Muscle of back (tissue), 13 donors: ENCODE data around the gene ZDHHC22. TPM values are rescaled to one million over a fixed set of nuclear protein-coding genes. Genes with fewer than 3 reads are reported as not detected.
"Not testable (repeated sequence)": the region's sequence is repeated elsewhere in the genome, so short reads cannot be mapped to it uniquely, and the experiment has no call there.

Experiments used
- DNase-seq, 3 donors: peaks; one replicate each; pipeline versions ENCODE4 v3.0.0 to v3.0.0-alpha.2; 2013
- long read RNA-seq, 9 donors: transcript quantifications; one replicate each; lab custom pipeline, GENCODE V29; 2026
- polyA plus RNA-seq, 10 donors: library from polyadenylated mRNA; unstranded; fragments of 120-200 nt; gene quantifications; one replicate each; pipeline ENCODE4 v1.2.1, GENCODE V29; 2013; ENCODE audit not compliant: insufficient read length in 10 of 10

The ZDHHC22 gene, protein sequence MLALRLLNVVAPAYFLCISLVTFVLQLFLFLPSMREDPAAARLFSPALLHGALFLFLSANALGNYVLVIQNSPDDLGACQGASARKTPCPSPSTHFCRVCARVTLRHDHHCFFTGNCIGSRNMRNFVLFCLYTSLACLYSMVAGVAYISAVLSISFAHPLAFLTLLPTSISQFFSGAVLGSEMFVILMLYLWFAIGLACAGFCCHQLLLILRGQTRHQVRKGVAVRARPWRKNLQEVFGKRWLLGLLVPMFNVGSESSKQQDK
- polyA plus RNA-seq, result under 1 TPM; 0.36 to 0.76 (median 0.52) TPM
- long read RNA-seq, donor 1, result 0 reads
- long read RNA-seq, donor 2, result 0 reads
- long read RNA-seq, donor 3, result 0 reads
- long read RNA-seq, donor 4, result 0 reads
- long read RNA-seq, donor 5, result 0 reads
- long read RNA-seq, donor 6, result 0 reads
- long read RNA-seq, donor 7, result 0 reads
- long read RNA-seq, donor 8, result 0 reads
- long read RNA-seq, donor 9, result 0 reads

DNA sequence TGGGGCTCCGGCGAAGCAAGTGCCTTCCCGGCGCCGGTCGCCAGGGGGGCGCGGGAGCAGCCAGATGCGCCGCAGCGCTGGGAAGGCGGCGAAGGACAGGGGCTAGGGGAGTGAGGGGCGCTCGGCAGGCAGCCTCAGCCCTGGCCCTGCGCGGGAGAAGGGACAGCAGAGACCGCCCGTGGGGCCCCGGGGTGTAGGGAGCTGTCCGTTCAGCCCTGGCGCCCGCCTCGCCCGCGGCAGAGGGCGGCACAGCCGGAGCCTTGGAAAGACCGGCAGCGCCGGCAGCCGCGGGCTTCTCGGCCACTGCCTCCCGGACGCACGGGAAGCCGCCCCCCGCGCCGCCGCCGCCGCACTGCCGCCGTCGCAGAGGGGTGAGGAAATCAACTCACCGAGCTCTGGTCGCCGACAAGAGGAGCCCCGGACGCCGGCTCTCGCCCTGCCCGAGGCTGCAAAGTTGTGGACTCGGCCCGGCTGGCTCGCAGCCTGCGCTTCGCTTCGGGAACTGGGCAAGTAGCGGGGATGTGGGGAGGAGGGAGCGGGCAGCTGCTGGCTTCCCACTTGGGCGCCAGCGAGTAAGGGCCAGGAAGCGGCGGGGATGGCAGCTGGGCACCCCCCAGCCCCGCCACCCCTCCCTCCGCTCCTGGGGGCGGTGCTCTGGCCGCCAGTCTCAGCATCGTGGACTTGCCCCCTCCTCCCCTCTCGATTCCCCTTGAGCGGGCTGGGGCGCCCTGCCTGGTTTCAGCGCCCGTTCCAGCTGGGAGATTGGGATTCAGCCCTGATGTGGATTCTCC, at the start of gene ZDHHC22:
TSS of gene ZDHHC22 (minus strand) at position 578 of the 791 bp plus-strand sequence. CDS start 2,053 bp downstream, outside the sequence.
- peak in 1 of 3 donors; percentile 67 for DNase-seq

DNA sequence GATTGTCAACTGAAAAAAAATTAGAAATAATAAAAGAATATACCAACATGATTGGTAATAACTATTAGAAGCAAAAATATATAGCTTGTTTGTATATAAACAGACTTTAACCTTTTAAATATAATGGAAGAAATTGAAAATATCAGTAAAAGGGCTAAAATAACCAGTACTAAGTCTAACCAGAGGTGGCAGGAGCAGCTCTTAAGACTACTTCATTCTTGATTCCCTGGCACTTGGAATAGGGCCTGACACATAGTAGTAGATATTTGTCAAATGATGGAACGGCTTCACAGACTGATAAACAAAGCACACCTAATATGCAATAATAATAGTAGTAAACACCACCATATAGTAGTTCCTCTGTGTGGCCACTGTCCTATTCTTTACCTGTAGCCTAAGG, 49.4 kb upstream of the ZDHHC22 start:
- no peak for DNase-seq

DNA sequence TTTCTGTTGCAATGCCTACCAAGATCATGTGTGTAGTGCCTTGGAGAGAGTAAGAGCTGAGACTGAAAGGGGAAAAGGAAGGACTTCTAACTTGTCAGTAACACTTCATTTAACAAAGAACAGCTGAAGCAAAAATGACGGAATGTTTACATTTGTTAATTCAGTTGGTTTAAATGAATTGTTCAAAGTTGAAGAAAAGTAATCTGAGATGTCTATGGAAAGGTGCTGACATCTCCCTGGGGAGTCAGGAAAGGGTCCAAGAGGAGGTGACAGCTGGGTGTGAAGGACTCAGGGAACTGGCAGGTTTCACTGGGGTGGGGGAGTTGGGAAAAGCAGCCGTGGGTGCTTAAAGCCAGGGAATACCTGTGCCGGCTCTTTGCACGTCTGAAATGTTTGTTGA, 47.9 kb upstream of the ZDHHC22 start:
- no peak for DNase-seq

DNA sequence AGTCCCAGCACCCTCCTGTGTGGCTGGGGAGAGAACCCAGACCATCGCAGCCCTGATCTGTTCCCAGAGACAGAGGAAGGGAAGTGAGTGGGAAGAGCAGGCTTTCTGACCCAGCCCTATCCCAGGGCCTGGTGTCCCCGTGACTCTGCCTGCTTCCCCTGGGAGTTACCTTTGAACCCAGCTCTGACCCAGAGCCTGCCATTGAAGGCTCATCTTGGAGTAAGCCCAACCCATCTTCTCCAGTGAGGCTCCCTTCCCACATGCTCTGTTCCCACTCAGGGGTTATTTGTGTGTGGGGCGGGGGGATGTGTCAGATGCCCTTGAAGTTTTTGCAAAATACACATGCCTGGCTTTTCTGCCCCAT, 46.0 kb upstream of the ZDHHC22 start:
- DNase-seq, result no peak

DNA sequence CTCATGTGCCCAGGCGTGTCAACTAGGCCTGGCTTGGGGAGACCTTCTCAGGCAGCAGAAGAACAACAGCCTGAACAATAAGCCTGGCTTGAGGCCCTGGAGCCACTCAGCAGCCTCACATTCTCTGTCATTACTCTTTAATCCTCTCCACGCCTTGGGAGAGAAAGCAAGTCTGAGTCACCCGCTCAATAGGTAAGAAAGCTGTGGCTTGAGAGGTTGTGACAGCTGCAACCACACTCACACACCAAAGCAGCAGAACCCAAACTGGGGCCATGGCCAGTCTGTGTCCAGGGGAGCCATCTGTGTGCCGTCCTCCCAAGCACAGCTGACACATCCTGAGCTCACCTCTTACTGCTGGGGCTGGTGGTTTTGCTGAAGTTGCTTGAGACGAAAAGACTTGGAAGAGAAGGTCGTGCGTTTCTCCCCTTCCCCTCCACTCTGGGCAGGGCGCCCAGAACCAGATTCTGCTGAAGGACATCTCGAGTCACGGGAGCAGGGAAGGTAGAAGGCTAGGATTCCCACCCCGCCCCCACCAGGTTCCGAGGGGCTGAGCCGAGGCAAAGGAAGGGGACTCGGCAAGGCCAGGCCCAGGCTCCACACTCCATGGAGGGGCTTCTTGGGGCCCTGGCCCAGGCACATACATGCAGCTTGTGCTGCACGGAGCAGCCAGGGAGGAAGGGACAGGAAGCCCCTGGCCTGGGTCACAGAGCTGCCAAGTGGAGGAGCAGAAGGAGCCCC, 45.5 kb upstream of the ZDHHC22 start:
- peak in 2 of 3 donors; percentile 10 to 23 for DNase-seq

DNA sequence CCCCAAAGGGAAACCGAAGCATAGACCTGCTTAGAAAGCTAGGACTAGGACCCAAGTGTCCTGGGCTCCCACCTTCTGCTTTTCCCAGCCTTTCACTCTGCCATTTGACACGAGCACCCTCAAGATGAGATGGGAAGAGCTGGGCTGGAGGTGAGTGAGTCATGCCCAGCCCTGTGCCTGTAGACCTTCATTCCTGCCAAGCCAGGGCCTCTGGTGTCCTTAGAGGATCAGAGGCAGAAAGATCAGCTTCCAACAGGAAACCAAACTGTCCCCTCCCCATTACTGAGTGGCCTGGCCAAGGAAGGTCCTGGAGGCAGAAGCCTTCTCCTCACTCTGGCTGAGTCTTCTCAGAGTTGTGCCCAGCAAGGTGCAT, 43.5 kb upstream of the ZDHHC22 start:
- no peak for DNase-seq

DNA sequence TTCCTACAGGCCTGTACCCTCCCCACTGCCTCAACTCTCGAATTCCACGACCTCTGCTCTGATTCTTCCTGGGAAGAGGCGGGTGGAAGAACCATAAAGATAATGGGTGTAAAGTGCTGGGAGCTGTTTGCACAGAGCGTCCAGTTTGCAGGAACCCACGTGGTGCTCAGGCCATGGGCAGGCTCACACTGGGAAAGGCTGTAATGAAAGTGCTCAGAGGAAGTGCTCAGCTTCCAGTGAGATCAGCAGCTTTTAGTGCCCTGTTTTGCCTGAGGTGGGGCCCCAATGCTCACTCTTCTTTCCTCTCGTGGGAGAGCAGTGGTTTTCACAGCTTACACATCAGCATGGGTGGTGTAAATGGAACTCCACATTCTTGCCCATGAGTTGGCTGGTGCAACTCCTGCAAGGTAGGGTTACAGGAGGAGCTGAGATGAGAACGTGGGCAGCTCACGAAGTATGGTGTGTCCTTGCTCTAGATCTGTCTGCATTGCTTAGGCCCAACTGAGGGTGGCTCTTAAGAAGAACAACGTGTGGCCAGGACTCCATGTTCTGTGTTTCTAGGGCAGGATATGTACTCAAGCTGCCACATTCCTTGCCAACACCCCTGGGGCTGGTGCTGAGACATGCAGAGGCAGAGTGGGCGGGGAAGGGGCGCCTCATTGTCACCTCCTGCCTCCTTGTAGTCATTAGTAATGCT, 43.0 kb upstream of the ZDHHC22 start:
- no peak for DNase-seq

DNA sequence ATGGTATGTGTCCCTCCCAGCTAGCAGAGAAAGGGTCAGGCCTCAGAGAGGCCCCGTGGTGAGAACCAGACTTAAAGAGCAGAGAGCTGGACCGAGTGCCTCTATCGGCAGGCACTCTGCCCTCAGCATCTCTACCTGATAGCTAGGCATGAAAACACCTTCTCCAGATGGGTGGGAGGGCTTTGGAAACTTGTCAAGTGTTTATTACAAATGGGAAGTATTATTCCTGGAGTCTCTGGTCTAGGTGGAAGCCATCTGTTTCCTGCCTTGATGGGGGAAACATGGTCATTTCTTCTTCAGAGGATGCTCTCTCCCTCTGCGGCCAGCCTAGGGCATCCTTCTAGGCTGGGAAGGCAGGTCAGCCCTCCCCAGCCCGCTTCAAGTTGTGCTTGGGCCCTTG, 42.3 kb upstream of the ZDHHC22 start:
- DNase-seq, result no peak

DNA sequence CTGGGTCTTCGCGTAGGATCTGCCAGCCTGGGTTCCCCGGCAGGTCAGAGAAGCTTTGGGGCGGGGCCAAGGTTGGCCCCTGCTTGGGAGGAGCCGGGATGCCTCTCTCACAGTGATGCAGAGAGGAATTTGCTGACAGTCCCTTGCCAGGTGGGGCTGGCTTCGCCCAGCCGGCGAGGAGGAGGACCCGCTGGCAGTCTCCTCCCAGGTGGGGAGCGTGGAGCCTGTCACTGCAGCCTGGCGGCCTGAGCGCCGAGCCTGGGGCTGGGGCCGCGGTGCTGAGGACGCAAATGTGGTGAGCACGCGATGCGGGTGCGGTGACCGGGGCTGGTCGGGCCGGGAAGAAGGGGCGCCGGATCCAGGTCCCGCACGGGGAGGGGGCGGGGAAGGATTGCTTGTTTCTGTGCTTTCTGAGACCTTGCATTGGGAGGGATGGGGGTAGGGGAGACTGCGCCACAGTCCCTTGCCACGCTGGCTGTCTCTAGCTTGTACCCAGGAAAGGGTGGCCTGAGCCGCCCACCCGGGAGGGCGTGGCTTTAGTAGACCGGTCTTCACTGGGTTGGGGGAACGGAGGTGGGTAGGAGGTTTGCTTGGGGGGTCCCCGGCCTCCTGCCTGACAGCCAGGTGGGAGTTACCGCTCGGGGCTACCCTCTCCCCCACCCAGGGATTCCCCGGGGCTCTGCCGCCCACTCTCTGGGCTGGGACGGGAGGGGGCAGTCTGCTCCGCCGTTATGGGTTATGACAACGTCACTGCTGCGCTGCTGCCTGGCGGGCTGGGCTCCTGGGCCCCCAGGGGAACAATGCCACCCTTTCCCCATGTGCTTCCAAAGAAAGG, 40.2 kb upstream of the ZDHHC22 start, which contains the start of gene TMEM63C:
TSS of gene TMEM63C (plus strand) at position 196 of the 835 bp plus-strand sequence. CDS start 37,016 bp downstream, outside the sequence.
- DNase-seq, result peak in 2 of 3 donors; percentile 9 to 37

DNA sequence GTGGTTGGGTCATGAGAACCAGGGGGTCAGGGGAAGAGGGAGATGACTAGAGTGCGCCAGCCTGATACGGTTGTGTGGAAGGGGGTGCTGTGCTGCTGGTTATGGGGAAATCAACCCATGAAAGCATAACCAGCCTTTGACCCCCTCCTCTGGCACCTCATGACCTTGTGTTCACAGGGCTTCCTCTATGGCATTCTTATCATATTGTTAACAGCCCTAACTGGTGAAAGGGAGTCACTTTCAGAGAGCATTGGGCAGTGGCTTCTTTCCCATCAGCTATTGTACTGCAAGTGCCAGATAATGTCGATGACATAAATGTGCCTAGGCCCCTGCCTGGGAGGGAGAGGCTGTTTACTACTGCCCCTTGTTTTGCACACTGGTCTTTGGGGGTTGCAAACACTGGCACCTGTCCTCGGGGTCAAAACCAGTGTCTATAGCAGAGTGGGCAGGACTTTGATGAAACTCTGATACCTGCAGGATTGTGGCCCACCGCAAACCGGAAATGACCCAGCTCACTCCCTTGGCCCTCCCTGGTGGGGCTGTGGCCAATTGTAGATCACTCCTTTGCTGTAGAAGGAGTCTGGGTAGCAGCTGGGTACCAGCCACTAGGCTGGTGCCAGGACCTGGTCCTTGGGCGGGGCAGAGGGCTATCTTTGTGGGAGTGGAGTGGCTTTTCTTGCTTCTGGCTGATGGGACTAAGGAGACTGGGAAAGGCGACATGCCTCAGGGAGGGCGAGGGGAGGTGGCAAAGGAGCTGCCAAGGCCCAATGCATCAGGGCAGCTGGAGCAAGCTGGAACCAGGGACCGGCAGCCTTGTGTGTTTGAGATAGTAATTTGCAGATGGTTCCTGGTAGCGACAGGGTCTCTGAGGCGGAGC, 39.4 kb upstream of the ZDHHC22 start:
- no peak for DNase-seq

DNA sequence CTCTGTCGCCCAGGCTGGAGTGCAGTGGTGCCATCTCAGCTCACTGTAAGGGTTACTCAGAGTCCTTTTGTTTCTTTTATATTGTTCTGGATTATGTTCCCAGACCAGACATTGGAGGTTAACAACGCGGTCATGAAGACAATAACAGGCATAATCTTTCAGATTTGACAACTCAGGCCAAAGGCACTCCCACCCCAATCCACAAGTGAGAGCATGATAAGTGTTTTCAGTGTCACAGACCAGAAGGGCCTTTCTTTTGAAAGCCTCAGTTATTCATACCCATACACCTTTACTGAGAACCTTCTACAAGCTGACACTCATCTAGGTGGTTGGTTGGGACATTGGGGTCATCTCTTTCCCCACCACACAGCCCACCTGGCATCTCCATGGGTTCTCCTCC, 37.1 kb upstream of the ZDHHC22 start:
- DNase-seq, result no peak

DNA sequence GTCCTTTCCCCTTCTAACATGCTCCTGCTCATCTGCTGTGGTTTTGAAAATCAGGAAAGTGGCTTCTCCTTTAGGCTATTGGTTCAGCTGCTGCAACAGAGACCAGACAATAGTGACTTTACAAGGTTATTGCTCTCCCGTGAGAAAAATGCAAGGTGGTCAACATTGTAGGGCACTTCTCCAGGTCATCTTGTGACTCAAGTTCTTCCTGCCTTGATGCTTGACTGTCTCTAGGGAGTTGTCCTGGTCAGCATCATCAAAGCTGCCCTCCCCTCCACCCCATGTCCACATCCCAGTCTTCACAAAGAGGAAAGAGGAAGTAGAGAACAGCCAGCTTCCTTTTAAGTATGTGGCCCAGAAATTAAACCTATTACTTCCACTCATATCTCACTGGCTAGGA, 36.1 kb upstream of the ZDHHC22 start:
- DNase-seq, result no peak

DNA sequence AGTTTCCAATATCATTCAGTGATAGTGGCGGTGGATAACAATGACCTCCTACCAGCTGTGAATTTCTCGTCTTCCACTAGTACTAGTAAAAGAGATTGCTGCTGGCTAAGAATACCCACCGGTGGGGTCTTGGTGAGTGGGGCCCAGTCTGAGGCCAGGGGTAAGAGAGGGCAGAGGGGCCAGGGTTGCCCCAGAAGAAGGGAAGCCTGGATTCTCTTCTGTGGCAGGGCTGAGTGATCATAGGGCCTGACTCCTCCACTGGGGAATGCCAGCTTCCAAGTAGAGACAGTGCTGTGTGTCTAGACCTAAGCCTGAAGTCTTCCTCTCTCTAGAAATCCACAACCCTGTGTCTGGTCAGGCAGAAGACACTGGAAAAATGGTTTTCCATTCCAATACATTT, 34.3 kb upstream of the ZDHHC22 start:
- DNase-seq, result no peak

DNA sequence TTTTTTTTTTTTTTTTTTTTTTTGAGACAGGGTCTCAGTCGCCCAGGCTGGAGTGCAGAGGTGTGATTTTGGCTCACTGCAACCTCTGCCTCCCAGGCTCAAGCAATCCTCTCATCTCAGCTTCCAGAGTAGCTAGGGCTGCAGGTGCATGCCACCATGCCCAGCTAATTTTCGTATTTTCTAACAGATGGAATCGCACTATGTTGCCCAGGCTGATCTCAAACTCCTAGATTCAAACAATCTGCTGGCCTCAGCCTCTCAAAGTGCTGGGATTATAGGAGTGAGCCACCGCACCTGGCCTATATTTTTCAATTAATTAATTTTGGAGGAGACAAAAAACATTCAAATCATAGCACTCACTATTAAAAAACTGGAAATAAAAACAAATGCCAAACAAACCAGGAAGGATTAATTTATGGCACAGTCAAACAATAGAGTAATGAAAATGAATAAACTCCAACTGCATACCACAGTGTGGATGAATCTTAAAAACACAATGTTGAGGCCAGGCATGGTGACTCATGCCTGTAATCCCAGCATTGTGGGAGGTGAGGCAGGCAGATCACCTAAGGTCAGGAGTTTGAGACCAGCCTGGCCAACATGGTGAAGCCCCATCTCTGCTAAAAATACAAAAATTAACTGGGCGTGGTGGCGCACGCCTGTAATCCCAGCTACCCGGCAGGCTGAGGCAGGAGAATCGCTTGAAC, 32.5 kb upstream of the ZDHHC22 start:
- DNase-seq, result not testable (repeated sequence)

DNA sequence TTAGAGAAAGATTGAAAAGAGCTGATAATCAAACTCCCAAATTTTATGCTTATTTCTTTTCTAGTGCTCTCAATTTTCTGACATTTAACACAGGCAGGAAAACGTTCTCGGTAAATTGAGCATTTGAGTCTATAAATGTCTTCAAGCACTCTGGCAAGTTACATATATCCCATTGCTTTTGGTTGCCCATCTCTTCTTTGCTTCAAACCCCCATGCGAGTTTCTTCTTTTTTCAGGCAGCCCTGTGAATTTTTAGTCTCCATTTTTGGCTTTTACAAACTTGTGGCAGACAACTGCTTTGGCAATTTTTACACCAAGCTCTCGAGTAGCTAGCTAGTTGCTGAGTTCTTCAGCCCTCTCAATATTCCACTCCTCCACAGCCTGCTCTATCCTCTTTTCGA, 31.3 kb upstream of the ZDHHC22 start:
- no peak for DNase-seq

DNA sequence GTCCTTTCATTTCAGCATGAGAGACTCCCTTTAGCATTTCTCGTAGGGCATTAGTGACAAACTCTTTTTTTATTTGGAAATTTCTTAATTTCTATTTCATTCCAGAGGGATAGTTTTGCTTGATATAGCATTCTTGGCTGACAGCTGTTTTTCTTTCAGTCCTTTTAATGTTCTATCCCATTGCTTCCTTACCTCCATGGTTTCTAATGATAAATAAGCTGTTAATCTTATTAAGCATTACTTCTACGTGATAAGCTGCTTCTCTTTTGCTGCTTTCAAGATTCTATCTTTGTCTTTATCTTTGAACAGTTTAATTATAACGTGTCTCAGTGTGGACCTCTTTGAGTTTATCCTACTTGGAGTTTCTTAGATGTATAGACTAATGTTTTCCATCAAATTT, 28.5 kb upstream of the ZDHHC22 start:
- no peak for DNase-seq

DNA sequence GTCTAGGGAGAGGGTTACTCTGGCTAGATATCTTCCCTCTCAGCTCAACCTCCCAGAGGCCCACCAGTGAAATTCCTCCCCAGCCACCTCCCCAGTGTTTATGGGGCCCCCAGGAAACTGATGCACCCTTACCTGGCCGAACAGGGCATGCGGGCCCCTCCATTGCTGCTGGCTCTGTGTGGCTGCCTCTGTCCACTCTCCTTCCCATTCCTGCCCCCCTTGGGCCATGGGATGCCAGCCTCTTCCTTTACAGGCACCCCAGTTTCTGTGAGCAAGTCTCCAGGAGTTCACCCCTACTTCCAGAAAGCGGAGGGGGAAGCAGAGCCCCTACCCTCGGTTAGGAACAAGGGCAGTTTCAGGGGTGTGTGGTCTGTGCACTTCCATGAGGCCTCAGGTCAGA, 19.4 kb upstream of the ZDHHC22 start:
- no peak for DNase-seq

DNA sequence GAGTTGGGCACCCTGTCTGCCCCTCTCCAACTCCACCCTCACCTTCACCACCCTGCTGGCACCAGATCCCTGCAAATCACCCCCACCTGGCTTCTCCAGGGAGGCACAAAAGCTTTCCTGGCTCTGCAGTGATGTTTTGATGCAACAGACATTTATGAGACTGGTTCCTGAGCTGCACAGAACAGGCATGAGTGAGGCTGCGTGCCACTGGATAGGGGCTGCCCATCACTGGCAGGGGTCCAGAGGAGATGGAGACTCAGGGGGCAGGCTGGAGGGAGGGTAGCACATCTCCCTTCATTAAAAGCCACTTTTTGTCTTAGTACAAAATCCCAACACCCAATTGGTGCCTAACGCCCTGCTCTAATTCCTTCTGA, 17.3 kb upstream of the ZDHHC22 start:
- no peak for DNase-seq
